Endothelial cell of umbilical vein (primary cell): ENCODE data around the gene PTK6. TPM values are rescaled to one million over a fixed set of nuclear protein-coding genes. Genes with fewer than 3 reads are reported as not detected.

Source experiments
- BruUV-seq: library from RNA; stranded (reverse); fragments of 400-500 nt; replicated peaks from 2 replicates; lab custom pipeline; 2021; lab: Mats Ljungman, UMichigan
- CTCF ChIA-PET: fragments of 300-600, 350-600 bp; sonication (Branson Sonifier 250); formaldehyde crosslinking; loops from one replicate; lab custom pipeline; 2021; ENCODE audit warnings: antibody characterized with exemption, inconsistent platforms; lab: Charles Lee
- POLR2A ChIA-PET: fragments of 300-600, 350-600 bp; sonication (Branson Sonifier 250); formaldehyde crosslinking; loops from one replicate; lab custom pipeline; 2021; ENCODE audit warnings: antibody characterized with exemption, inconsistent platforms; lab: Charles Lee
- DNase-seq: peaks from one replicate; pipeline ENCODE4 v3.0.0-alpha.2; 2011; ENCODE audit warnings: low read depth, low spot score
- FAIRE-seq: peaks from 2 replicates; lab custom pipeline; 2011; peaks lifted over from hg19 to GRCh38; lab: Jason Lieb, UNC
- H2AFZ ChIP-seq: 2 replicates; pipeline ENCODE4 v1.6.0; 2012; ENCODE audit warnings: low read depth, low read length, control low read depth, inconsistent platforms
- H3K27ac ChIP-seq: 2 replicates; pipeline ENCODE4 v1.5.1; 2011; ENCODE audit warnings: low read depth, mild to moderate bottlenecking, control low read depth, low read length, moderate library complexity; ENCODE audit not compliant: insufficient read depth
- H3K27me3 ChIP-seq, 2 experiments: 2 replicates each; pipeline versions ENCODE4 v1.6.0 to v1.6.1; 2011; ENCODE audit warnings: low read length in 2 of 2, mixed read lengths in 1 of 2; ENCODE audit not compliant: control insufficient read depth in 2 of 2, insufficient read depth in 2 of 2
- H3K36me3 ChIP-seq, 2 experiments: 2 replicates in 1 of 2; 3 replicates in 1 of 2; pipeline ENCODE4 v1.5.1; 2011; ENCODE audit warnings: low read length in 2 of 2, mild to moderate bottlenecking in 1 of 2, moderate library complexity in 1 of 2; ENCODE audit not compliant: control insufficient read depth in 2 of 2, insufficient read depth in 2 of 2; ENCODE audit errors: extremely low read depth in 1 of 2
- H3K4me1 ChIP-seq: 3 replicates; pipeline ENCODE4 v1.5.1; 2011; ENCODE audit warnings: mild to moderate bottlenecking, low read length; ENCODE audit not compliant: control insufficient read depth, insufficient read depth; ENCODE audit errors: extremely low read depth
- H3K4me2 ChIP-seq: 2 replicates; pipeline ENCODE4 v1.6.1; 2011; ENCODE audit warnings: low read length, control low read depth, mixed read lengths; ENCODE audit not compliant: insufficient read depth
- H3K4me3 ChIP-seq, 3 experiments: fragments of 200-600 bp in 1 of 3; sonication (generic), shearing (Covaris generic) in 1 of 3; replicated peaks in 1 of 3; 2 replicates each; pipeline ENCODE4 v1.5.1; 2011 to 2016; ENCODE audit warnings: control low read depth in 3 of 3, low read length in 3 of 3, mild to moderate bottlenecking in 2 of 3, inconsistent platforms in 1 of 3, low read depth in 1 of 3, moderate library complexity in 1 of 3; ENCODE audit not compliant: insufficient read depth in 1 of 3
- H3K79me2 ChIP-seq: 2 replicates; pipeline ENCODE4 v1.6.0; 2012; ENCODE audit warnings: low read length, inconsistent platforms; ENCODE audit not compliant: control insufficient read depth, insufficient read depth
- H3K9ac ChIP-seq: replicated peaks from 2 replicates; pipeline ENCODE3; 2011; ENCODE audit warnings: low read length, control low read depth; ENCODE audit not compliant: insufficient read depth; ENCODE audit errors: extremely low read depth
- H3K9me1 ChIP-seq: replicated peaks from 3 replicates; pipeline ENCODE4 v1.6.0; 2011; ENCODE audit warnings: mild to moderate bottlenecking, low read length; ENCODE audit not compliant: control insufficient read depth, insufficient read depth; ENCODE audit errors: extremely low read depth
- H3K9me3 ChIP-seq: replicated peaks from 2 replicates; pipeline ENCODE4 v1.5.1; 2012; ENCODE audit warnings: low read length, inconsistent platforms; ENCODE audit not compliant: control insufficient read depth, insufficient read depth
- H4K20me1 ChIP-seq: replicated peaks from 2 replicates; pipeline ENCODE3; 2011; ENCODE audit warnings: mild to moderate bottlenecking, low read length; ENCODE audit not compliant: control insufficient read depth, insufficient read depth; ENCODE audit errors: extremely low read depth
- EZH2 ChIP-seq: IDR thresholded peaks from 2 replicates; pipeline ENCODE4 v1.6.1; 2012; ENCODE audit warnings: borderline replicate concordance, low read depth, mild to moderate bottlenecking, moderate library complexity, low read length, inconsistent platforms; ENCODE audit not compliant: severe bottlenecking
- FOS ChIP-seq: IDR thresholded peaks from 2 replicates; pipeline ENCODE4 v1.6.1; 2011; ENCODE audit warnings: mild to moderate bottlenecking, low read length, moderate library complexity, borderline replicate concordance; ENCODE audit not compliant: insufficient read depth
- GATA2 ChIP-seq: IDR thresholded peaks from 2 replicates; pipeline ENCODE4 v1.7.0; 2011; ENCODE audit warnings: low read depth, mild to moderate bottlenecking, moderate library complexity, mixed read lengths, low read length; ENCODE audit not compliant: insufficient read length, insufficient read depth
- JUN ChIP-seq: IDR thresholded peaks from 2 replicates; pipeline ENCODE4 v1.6.1; 2011; ENCODE audit warnings: borderline replicate concordance, low read depth; ENCODE audit not compliant: insufficient read length, insufficient read depth
- MAX ChIP-seq: IDR thresholded peaks from 2 replicates; pipeline ENCODE4 v1.6.1; 2011; ENCODE audit not compliant: insufficient read depth, insufficient read length
- MYC ChIP-seq: IDR thresholded peaks from one replicate; pipeline ENCODE4 v1.6.1; 2011; ENCODE audit warnings: mild to moderate bottlenecking, low read depth, low read length
- POLR2A ChIP-seq: IDR thresholded peaks from 2 replicates; pipeline ENCODE4 v1.6.1; 2012; ENCODE audit warnings: low read depth, mild to moderate bottlenecking, control low read depth, low read length
- POLR2AphosphoS5 ChIP-seq: IDR thresholded peaks from 2 replicates; pipeline ENCODE4 v1.6.1; 2012; ENCODE audit warnings: low read depth, mild to moderate bottlenecking, control low read depth, low read length, moderate library complexity; ENCODE audit not compliant: insufficient read depth
- dilution Hi-C: fragments of 300-500 bp; cut with MboI; formaldehyde crosslinking; loops from one replicate; pipeline ENCODE4 v1.15.0; 2019; ENCODE audit warnings: low sequenced_read_pairs; ENCODE audit not compliant: extremely low pct_ligation_motif_present
- intact Hi-C: fragments of 100-400 bp; cut with micrococcal nuclease; formaldehyde crosslinking; loops from one replicate; pipeline ENCODE4 v1.10.0; 2022
- polyA plus RNA-seq, 4 experiments: library from polyadenylated mRNA; depleted of rRNA in 3 of 4; stranded (reverse) in 3 of 4; unstranded in 1 of 4; fragments of >200 nt; gene quantifications; 2 replicates each; pipeline versions ENCODE4 v1.2.1 to v1.2.3, GENCODE V29; 2011 to 2012; ENCODE audit warnings: missing spikeins in 1 of 4
- total RNA-seq: library from RNA; stranded (reverse); gene quantifications from 2 replicates; pipeline ENCODE4 v1.2.3, GENCODE V29; 2021
- TF ChIP-seq, protein P1 (sequence below), 2 donors: IDR thresholded peaks; 1 replicate in 1 of 2; 2 replicates in 1 of 2; pipeline ENCODE4 v1.5.1; 2011; ENCODE audit warnings: low read length in 2 of 2, mild to moderate bottlenecking in 2 of 2, moderate library complexity in 2 of 2, control low read depth in 1 of 2, inconsistent platforms in 1 of 2, low read depth in 1 of 2; ENCODE audit not compliant: insufficient read depth in 1 of 2; ENCODE audit errors: extremely low read depth in 1 of 2

Gene PTK6
- total and polyA plus RNA-seq, 2 donors (not counting 3 experiments of a cell fraction or from before 2014, with no cell fraction given) = 0.18 TPM; not detected in 1

DNA sequence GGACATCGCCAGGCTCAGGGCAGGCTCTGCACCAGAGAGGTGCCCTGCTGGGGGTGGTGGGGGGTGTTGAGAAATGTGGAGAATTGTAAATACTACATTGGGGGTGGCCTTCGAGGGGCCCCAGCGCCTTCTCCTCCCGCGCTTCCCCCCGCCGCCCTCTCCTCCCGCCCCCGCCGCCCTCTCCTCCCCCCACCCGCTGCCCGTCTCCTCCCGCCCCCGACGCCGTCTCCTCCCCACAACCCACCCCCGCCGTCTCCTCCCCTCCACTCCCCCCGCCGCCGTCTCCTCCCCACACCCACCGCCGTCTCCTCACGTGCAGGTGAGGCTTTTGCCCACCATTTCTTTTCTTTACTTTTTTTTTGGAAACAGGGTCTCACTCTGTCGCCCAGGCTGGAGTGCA, 11.8 kb upstream of the PTK6 start:
- no peak for DNase-seq
- ChIA-PET POLR2A (no interaction called here), CTCF (no interaction called here)
- Histone ChIP-seq H3K36me3 (no peaks in the 10 kb centered on the region), H3K27ac (no peak overlapping the region), H4K20me1 (no peaks in the 10 kb centered on the region), H3K9ac (no peak overlapping the region), H3K27me3 (no peaks in the 10 kb centered on the region), H3K4me3 (no peak overlapping the region), H3K9me3 (no peaks in the 10 kb centered on the region), H3K9me1 (no peaks in the 10 kb centered on the region), H3K4me1 (no peaks in the 10 kb centered on the region), H2AFZ (no peak overlapping the region), H3K79me2 (no peaks in the 10 kb centered on the region), H3K4me2 (no peak overlapping the region)
- TF ChIP-seq MYC = no peak
- no peak for TF ChIP-seq FOS
- no peak for TF ChIP-seq JUN
- no TSS peak for BruUV-seq
- FAIRE-seq = no peak
- intact Hi-C loops = no loop called here
- dilution Hi-C loops = no loop called here

DNA sequence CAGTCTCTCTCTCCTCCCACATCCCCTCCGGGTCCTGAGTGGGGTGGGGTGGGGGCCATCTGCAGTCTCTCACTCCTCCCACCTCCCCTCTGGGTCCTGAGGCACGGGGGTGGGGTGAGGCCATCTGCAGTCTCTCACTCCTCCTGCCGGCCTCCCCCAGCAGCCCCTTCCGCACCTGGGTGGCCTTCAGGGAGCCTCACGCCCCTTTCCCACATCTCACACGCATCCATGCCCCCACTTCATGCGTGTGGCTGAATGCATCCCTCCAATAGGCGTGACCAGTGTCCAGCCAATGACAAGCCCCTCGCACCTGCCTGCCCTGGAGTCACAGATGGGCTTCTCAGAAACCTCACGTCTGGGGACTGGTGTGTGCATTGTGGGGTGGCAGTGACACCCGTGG, 11.4 kb upstream of the PTK6 start:
- FAIRE-seq (no peak), DNase-seq (no peak)
- POLR2A ChIA-PET = no interaction called here
- dilution Hi-C loops (no loop called here), intact Hi-C loops (no loop called here)
- no TSS peak for BruUV-seq
- Histone ChIP-seq H3K9ac (no peak overlapping the region), H3K27ac (no peak overlapping the region), H3K9me1 (no peaks in the 10 kb centered on the region), H4K20me1 (no peaks in the 10 kb centered on the region), H2AFZ (no peak overlapping the region), H3K4me1 (no peaks in the 10 kb centered on the region), H3K4me2 (no peak overlapping the region), H3K9me3 (no peaks in the 10 kb centered on the region), H3K4me3 (no peak overlapping the region), H3K79me2 (no peaks in the 10 kb centered on the region), H3K36me3 (no peaks in the 10 kb centered on the region), H3K27me3 (no peaks in the 10 kb centered on the region)
- TF ChIP-seq MYC (no peak), POLR2AphosphoS5 (no peak), FOS (no peak), POLR2A (no peak), EZH2 (no peak), JUN (no peak), GATA2 (no peak), MAX (no peak)
- TF ChIP-seq, protein P1, sequence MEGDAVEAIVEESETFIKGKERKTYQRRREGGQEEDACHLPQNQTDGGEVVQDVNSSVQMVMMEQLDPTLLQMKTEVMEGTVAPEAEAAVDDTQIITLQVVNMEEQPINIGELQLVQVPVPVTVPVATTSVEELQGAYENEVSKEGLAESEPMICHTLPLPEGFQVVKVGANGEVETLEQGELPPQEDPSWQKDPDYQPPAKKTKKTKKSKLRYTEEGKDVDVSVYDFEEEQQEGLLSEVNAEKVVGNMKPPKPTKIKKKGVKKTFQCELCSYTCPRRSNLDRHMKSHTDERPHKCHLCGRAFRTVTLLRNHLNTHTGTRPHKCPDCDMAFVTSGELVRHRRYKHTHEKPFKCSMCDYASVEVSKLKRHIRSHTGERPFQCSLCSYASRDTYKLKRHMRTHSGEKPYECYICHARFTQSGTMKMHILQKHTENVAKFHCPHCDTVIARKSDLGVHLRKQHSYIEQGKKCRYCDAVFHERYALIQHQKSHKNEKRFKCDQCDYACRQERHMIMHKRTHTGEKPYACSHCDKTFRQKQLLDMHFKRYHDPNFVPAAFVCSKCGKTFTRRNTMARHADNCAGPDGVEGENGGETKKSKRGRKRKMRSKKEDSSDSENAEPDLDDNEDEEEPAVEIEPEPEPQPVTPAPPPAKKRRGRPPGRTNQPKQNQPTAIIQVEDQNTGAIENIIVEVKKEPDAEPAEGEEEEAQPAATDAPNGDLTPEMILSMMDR (IDR thresholded peaks at IDR 0.05; ENCODE audit: extremely low read depth in 1 of 2, insufficient read depth in 1 of 2, low read depth in 1 of 2, low read length in 2 of 2) = no peak
- CTCF ChIA-PET = no interaction called here
